DOHH2 (cell line): Measurements from ENCODE around the gene SIK3.

Experiments used
- H3F3A ChIP-seq: fragments of 200-600 bp; sonication (generic), shearing (Covaris generic); 2 replicates; pipeline ENCODE4 v1.6.0; 2016; ENCODE audit warnings: antibody characterized with exemption, mild to moderate bottlenecking; ENCODE audit not compliant: control insufficient read depth, insufficient read depth
- H3K27ac ChIP-seq: fragments of 200-600 bp; sonication (generic); 2 replicates; pipeline ENCODE4 v1.5.1; 2014; ENCODE audit warnings: low read depth, mild to moderate bottlenecking, low read length, moderate library complexity
- H3K27me3 ChIP-seq: fragments of 200-600 bp; sonication (generic); 2 replicates; pipeline ENCODE4 v1.6.1; 2014; ENCODE audit warnings: mild to moderate bottlenecking, low read length, mixed read lengths; ENCODE audit not compliant: control insufficient read depth
- H3K36me3 ChIP-seq: fragments of 200-600 bp; sonication (generic); 2 replicates; pipeline ENCODE4 v1.6.1; 2014; ENCODE audit warnings: mild to moderate bottlenecking, low read length, moderate library complexity, mixed read lengths; ENCODE audit not compliant: control insufficient read depth
- H3K4me1 ChIP-seq: fragments of 200-600 bp; sonication (generic); 2 replicates; pipeline ENCODE4 v1.6.1; 2014; ENCODE audit warnings: mild to moderate bottlenecking, low read length, mixed read lengths; ENCODE audit not compliant: control insufficient read depth
- H3K4me2 ChIP-seq: fragments of 200-600 bp; sonication (generic); 2 replicates; pipeline ENCODE4 v1.6.0; 2014; ENCODE audit warnings: mild to moderate bottlenecking, low read length, moderate library complexity
- H3K4me3 ChIP-seq: fragments of 200-600 bp; sonication (generic); 2 replicates; pipeline ENCODE4 v1.5.1; 2014; ENCODE audit warnings: mild to moderate bottlenecking, low read length, mixed read lengths
- H3K79me2 ChIP-seq: fragments of 200-600 bp; sonication (generic); 2 replicates; pipeline ENCODE4 v1.6.1; 2014; ENCODE audit warnings: mild to moderate bottlenecking, low read length, mixed read lengths; ENCODE audit not compliant: control insufficient read depth
- H3K9me2 ChIP-seq: fragments of 200-600 bp; sonication (generic); replicated peaks from 2 replicates; pipeline ENCODE4 v1.6.1; 2014; ENCODE audit warnings: mild to moderate bottlenecking, low read length, mixed read lengths; ENCODE audit not compliant: control insufficient read depth
- H3K9me3 ChIP-seq: fragments of 200-600 bp; sonication (generic); 2 replicates; pipeline ENCODE4 v1.6.1; 2014; ENCODE audit warnings: antibody characterized with exemption, low read length, mixed read lengths; ENCODE audit not compliant: control insufficient read depth, insufficient read depth
- H4K20me1 ChIP-seq: fragments of 200-600 bp; sonication (generic); 2 replicates; pipeline ENCODE4 v1.6.0; 2014; ENCODE audit warnings: low read depth, mild to moderate bottlenecking, antibody characterized with exemption, low read length, moderate library complexity; ENCODE audit not compliant: control insufficient read depth, insufficient read depth
- EZH2phosphoT487 ChIP-seq: fragments of 200-600 bp; sonication (generic); IDR thresholded peaks from 2 replicates; pipeline ENCODE4 v1.6.1; 2017; ENCODE audit warnings: borderline replicate concordance, mild to moderate bottlenecking, antibody characterized with exemption, low read length, moderate library complexity, mixed read lengths
- TF ChIP-seq, protein P1 (sequence below): fragments of 200-600 bp; sonication (generic); IDR thresholded peaks from one replicate; pipeline ENCODE4 v1.5.1; 2014; ENCODE audit warnings: antibody characterized with exemption, mild to moderate bottlenecking, low read depth, low read length; ENCODE audit not compliant: poor library complexity, severe bottlenecking

Gene SIK3

DNA sequence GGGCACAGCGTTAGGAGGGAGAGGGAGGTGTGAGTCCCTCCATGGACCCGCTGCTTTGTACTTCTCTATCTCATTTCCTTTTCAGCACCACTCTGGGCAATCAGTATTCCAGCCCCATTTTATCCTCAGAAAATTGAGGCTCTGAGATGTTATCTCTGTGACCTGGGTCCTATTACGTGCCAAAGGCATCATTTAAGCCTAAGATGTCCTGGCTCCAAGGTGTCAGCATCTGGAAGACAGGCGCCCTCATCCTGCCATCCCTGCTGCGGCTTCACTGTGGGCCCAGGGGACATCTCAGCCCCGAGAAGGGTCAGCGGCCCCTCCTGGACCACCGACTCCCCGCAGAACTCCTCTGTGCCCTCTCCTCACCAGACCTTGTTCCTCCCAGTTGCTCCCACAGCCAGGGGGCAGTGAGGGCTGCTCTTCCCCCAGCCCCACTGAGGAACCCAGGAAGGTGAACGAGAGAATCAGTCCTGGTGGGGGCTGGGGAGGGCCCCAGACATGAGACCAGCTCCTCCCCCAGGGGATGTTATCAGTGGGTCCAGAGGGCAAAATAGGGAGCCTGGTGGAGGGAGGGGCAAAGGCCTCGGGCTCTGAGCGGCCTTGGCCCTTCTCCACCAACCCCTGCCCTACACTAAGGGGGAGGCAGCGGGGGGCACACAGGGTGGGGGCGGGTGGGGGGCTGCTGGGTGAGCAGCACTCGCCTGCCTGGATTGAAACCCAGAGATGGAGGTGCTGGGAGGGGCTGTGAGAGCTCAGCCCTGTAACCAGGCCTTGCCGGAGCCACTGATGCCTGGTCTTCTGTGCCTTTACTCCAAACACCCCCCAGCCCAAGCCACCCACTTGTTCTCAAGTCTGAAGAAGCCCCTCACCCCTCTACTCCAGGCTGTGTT is 269.4 kb downstream of the SIK3 start:
- no peaks in the 10 kb centered on the region for H3F3A ChIP-seq
- no peak overlapping the region for H3K4me2 ChIP-seq

DNA sequence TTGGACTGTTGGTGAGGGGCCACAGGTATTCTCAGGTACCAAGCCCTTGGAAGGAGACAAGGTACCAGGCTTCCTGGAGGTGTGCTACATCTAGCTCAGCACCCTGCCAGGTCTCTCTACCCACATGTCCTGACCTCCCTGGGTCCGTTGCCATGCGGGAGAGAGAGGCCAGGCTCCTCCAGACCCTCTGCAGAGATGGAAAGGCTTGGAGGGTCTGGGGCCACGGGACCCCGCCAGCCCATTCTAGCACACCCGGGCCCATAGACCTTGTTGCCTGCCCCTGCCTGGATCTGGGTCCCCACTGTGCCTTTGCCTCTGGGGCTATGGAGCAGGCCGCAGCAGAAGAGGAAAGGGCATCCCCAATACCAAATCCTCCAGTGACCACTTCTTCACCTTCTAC is 270.8 kb downstream of the SIK3 start:
- no peaks in the 10 kb centered on the region for H3K4me1 ChIP-seq
- no peaks in the 10 kb centered on the region for H3K79me2 ChIP-seq
- H3K9me3 ChIP-seq = no peaks in the 10 kb centered on the region
- no peak overlapping the region for H3K4me2 ChIP-seq
- no peaks in the 10 kb centered on the region for H3K9me2 ChIP-seq
- no peaks in the 10 kb centered on the region for H3F3A ChIP-seq
- no peaks in the 10 kb centered on the region for H3K27me3 ChIP-seq
- no peak overlapping the region for H3K4me3 ChIP-seq
- H3K36me3 ChIP-seq = no peaks in the 10 kb centered on the region
- H3K27ac ChIP-seq = no peak overlapping the region
- no peaks in the 10 kb centered on the region for H4K20me1 ChIP-seq
- TF ChIP-seq, protein P1, sequence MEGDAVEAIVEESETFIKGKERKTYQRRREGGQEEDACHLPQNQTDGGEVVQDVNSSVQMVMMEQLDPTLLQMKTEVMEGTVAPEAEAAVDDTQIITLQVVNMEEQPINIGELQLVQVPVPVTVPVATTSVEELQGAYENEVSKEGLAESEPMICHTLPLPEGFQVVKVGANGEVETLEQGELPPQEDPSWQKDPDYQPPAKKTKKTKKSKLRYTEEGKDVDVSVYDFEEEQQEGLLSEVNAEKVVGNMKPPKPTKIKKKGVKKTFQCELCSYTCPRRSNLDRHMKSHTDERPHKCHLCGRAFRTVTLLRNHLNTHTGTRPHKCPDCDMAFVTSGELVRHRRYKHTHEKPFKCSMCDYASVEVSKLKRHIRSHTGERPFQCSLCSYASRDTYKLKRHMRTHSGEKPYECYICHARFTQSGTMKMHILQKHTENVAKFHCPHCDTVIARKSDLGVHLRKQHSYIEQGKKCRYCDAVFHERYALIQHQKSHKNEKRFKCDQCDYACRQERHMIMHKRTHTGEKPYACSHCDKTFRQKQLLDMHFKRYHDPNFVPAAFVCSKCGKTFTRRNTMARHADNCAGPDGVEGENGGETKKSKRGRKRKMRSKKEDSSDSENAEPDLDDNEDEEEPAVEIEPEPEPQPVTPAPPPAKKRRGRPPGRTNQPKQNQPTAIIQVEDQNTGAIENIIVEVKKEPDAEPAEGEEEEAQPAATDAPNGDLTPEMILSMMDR = no peak
- no peak for TF ChIP-seq EZH2phosphoT487

More for the DNA sequence above, 269.4 kb downstream of the SIK3 start:
- TF ChIP-seq, protein P1 = no peak
- TF ChIP-seq EZH2phosphoT487 = no peak
- no peaks in the 10 kb centered on the region for H3K27me3 ChIP-seq
- H3K4me3 ChIP-seq = no peak overlapping the region
- H3K9me2 ChIP-seq = no peaks in the 10 kb centered on the region
- no peaks in the 10 kb centered on the region for H3K4me1 ChIP-seq
- H3K9me3 ChIP-seq = no peaks in the 10 kb centered on the region
- no peaks in the 10 kb centered on the region for H3K79me2 ChIP-seq
- H4K20me1 ChIP-seq = no peaks in the 10 kb centered on the region
- no peaks in the 10 kb centered on the region for H3K36me3 ChIP-seq
- no peak overlapping the region for H3K27ac ChIP-seq

DNA sequence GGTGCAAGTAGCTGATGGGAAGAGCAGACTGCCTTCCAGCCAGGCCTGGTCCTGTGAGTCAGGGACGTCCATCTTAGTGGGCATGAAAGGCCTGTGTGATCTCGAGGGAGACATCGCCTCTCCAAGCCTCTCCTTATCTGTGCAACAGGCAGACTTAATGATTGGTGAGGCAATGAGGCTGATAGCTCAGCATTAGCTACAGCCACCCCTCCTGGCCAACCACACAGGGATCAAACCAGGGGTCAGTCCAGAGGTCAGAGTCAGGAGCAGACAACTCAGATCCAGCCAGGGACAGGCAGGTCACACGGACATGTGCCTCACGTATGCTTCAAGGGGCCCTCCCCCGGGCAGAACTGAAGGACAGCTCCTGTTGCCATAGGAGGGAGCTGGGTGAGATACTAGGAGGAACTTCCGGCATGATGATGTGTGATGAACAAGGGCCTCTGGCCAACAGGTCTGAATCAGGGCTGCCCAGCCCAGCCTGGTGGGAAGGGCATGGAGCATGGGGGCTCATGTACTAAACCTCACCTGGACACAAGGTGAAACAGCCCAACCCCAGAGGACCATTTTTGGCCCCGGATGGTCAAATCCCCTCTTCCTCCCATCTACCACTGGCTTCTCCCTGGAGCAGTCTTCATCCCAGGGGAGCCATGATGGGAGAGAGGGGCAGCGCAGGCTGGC is 271.3 kb downstream of the SIK3 start:
- no peak for TF ChIP-seq EZH2phosphoT487
- TF ChIP-seq, protein P1 = no peak
- H3K4me1 ChIP-seq = no peaks in the 10 kb centered on the region
- no peaks in the 10 kb centered on the region for H4K20me1 ChIP-seq
- no peak overlapping the region for H3K27ac ChIP-seq
- no peak overlapping the region for H3K4me3 ChIP-seq
- no peaks in the 10 kb centered on the region for H3F3A ChIP-seq
- no peaks in the 10 kb centered on the region for H3K79me2 ChIP-seq
- H3K4me2 ChIP-seq = no peak overlapping the region
- H3K9me2 ChIP-seq = no peaks in the 10 kb centered on the region
- no peaks in the 10 kb centered on the region for H3K9me3 ChIP-seq
- no peaks in the 10 kb centered on the region for H3K27me3 ChIP-seq
- no peaks in the 10 kb centered on the region for H3K36me3 ChIP-seq
